Effector CD4-positive, alpha-beta T cell (primary cell): Measurements from ENCODE around the gene ATF4.
A peak's percentile ranks its signal among the peaks of the same experiment; 100 is the strongest.

Experiments used
- DNase-seq: peaks from one replicate; pipeline ENCODE4 v3.0.0-alpha.2; 2020
- total RNA-seq: gene quantifications from one replicate; lab custom pipeline; 2026; lab: John Stamatoyannopoulos, UW

ATF4 gene, protein sequence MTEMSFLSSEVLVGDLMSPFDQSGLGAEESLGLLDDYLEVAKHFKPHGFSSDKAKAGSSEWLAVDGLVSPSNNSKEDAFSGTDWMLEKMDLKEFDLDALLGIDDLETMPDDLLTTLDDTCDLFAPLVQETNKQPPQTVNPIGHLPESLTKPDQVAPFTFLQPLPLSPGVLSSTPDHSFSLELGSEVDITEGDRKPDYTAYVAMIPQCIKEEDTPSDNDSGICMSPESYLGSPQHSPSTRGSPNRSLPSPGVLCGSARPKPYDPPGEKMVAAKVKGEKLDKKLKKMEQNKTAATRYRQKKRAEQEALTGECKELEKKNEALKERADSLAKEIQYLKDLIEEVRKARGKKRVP
- total RNA-seq, result 589 reads per million, percentile 98 among the genes with 10 or more reads in this experiment

DNA sequence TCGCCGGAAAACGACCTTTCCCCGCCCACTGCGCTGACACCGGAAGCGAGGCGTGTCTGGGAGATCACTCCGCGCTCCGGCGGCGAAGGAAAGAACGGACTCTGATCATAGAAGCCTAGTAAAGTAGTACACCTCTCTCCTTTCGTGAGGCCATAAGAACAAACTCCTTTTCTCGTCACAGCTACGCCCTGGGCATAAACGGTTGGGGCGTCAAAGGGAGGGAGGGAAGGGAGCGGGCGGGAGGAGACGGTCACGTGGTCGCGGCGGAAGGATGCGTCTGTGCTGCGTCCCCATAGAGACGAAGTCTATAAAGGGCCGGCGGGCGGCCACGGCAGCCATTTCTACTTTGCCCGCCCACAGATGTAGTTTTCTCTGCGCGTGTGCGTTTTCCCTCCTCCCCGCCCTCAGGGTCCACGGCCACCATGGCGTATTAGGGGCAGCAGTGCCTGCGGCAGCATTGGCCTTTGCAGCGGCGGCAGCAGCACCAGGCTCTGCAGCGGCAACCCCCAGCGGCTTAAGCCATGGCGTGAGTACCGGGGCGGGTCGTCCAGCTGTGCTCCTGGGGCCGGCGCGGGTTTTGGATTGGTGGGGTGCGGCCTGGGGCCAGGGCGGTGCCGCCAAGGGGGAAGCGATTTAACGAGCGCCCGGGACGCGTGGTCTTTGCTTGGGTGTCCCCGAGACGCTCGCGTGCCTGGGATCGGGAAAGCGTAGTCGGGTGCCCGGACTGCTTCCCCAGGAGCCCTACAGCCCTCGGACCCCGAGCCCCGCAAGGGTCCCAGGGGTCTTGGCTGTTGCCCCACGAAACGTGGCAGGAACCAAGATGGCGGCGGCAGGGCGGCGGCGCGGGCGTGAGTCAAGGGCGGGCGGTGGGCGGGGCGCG, at the start of gene ATF4:
Gene ATF4 (plus strand): TSS at position 337 of the 880 bp plus-strand sequence. CDS start 884 bp downstream, outside the sequence.
- peak; percentile 95 for DNase-seq

DNA sequence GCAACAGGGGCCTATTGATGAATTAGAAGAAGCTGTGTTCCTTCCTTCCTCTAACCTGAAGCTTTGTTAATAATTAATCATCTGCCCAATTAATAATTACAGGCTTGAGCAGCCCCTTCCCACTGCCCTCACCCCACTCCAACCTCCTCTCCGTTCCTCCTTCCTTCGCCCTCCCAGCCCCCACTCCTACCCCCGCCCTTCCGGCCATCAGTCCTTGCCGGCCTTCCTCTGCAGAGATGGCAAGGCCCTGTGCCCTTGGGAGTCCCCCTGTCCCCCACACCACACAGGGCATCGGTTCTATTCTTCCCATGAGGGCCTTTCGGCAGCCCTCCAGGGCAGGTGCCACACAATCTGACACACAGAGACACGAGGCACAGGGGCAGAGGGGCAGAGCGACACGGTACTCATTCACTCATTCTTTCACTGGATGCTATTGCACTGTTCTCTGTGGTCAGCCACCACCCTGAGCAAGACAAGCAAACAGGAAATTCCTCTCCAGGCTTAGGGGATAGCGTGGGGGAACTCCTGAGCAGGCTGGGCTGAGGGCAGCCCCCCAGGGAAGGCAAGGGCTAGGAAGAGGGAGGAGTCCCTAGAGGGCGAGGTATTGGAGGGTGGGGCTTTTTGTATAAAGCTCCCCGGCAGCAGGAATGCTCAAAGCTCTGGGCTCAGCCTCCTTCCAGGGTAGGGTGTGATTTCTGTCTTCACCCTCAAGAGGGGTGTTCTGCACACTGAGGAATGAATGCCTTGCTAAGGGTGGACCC, 48.8 kb upstream of the ATF4 start:
- DNase-seq, result no peak

DNA sequence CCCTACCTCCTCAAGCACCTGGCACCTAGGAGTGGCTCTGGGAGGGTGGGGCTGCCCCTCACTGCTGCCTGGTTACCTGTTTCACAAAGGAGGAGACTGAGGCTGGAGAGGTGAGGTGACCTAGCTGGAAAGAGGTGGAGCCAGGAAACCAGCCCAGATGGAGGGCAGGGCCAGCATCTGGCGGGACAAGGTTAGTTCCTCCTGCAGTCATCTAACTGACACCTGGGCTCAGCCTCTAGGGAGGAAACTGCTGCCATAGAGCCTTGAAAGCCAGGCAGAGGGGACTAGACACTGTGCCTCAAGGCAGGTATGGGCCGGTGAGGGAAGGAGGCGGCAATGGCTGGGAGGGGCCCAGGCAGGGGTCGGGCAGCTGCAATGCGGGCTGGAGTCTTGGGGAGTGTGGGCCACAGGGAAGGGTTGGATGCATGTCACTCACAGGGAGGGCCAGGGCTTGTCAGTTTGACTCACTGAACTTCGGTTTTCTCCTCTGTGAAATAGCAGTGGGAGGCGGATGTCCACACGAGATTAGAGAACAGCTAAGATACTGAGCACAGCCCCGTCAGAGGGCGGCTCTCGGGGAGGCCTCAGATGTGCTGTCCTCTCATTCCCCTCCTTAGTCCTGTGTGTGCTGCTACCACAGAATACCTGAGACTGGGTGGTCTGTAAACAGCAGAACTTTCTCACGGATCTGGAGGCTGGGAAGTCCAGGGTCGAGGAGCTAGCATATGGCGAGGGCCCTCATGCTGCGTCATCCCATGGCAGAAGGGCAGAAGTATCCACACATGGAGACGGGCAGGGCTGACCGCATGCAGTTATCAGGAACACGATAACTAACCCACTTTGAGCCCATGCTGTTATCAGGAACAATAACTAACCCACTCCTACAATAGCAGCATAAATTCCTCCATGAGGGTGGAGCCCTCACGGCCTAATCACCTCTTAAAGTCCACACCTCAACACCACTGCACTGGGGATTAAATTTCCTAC, 47.5 kb upstream of the ATF4 start:
- DNase-seq, result no peak

DNA sequence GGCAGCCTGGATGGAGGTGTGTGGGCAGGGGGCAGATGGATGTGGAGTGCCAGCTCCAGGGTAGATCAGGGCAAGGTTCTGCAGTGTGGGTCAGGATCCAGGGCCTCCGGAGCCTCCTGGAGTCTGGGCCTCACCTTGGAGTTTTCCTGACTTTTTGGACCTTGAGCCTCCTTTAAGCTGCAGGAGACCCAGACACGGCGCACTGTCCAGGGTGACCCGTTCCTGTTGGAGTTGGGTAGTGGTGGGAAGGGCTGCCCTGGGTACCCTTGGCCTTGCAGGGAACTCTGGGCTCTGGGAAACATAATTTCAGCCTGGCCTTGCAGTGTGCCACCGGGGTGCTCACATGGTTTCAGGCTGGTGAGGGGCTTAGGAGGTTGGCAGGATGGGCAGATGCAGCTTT, 46.5 kb upstream of the ATF4 start:
- DNase-seq, result no peak

GRCh38 chr22:39474351-39475111, 45.8 kb upstream of the ATF4 start:
- DNase-seq, result no peak

GRCh38 chr22:39475337-39475736, 45.0 kb upstream of the ATF4 start:
- DNase-seq, result no peak

DNA sequence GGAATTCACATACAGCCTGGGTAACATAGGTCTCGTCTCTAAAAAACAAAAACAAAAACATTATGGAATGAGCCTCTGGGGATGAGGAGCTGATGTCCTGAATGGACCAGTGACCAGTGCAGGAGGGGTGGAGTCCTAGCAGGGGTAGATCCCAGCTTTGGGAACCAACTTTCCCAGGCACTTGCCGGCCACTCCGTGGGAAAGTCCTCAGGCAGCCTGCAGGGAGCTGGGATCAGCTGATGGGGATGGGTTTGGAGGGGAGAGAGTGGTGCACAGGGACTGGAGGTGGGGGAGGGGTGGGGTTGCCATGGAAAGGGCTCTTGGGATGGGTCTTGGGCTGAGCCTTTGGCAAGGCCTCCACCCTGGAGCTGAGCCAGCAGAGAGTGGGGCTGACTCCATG, 44.5 kb upstream of the ATF4 start:
- DNase-seq, result no peak

DNA sequence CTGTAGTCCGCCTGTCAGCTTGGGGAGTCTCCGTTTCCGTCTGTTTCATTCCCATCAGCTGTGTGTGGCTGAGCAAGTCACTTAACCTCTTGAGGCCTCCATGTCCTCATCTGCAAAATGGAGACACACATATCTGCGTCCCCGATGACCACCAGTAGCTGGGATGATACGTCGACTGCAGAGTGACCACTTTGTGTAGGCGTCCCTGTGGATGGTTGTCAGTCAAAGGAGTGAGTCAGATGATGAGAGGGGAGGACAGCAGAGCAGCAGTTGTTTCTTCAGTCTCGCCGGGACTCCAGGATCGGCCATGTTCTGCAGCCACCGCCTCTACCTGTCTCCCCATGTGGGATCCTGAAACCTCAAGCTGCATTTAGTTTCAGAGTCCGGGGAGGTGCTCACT, 43.7 kb upstream of the ATF4 start:
- DNase-seq, result no peak

- no peak for DNase-seq
These were observed 42.8 kb upstream of the ATF4 start for GRCh38 chr22:39477542-39477941.

DNA sequence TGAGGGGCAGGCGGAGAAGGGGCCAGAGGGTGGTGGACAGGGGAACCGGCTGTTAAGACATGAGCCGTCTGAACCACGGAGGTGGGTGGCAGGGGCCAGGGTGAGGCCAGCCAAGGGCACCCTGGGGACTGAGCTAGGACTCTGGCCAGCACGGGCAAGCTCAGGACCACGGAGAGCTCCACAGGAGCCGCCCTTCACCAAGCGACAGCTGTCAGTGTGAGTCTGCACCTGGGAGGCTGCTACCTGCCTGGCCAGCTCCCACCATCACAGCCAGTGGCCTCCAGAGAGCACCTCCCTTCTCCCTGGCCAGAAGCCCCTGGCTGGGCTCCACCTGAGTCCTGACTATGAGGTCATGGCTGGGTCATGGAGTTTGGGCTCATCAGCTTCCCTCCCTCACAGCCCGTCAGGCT, 41.9 kb upstream of the ATF4 start:
- DNase-seq, result no peak

GRCh38 chr22:39479254-39479653, 41.1 kb upstream of the ATF4 start:
- DNase-seq, result no peak

GRCh38 chr22:39480557-39480956, 39.8 kb upstream of the ATF4 start:
- DNase-seq, result no peak

- no peak for DNase-seq
These were observed 39.3 kb upstream of the ATF4 start for GRCh38 chr22:39481054-39481453.

GRCh38 chr22:39481595-39481994, 38.8 kb upstream of the ATF4 start:
- no peak for DNase-seq

DNA sequence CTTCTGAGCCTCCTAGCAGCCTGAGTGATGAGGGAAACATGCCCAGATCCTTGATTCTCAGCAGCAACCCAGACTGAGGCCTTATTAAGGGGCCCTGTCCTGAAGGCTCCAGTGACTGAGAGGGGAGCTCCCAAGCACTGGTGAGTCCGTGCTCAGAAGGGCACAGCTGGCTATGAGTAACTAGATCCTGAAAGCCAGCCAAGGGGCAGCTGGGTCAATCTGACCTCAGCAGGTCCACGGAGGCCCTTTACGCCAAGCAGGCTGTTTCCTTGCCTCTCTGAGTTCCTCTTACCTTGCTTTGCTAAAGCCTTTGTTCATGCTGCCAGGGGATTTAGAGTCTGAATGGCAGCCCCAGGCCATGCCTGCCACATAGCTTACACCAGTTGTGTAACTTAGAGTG, 37.6 kb upstream of the ATF4 start:
- no peak for DNase-seq

- no peak for DNase-seq
These were observed 33.2 kb upstream of the ATF4 start for GRCh38 chr22:39486951-39487825.

GRCh38 chr22:39487826-39488520, 32.4 kb upstream of the ATF4 start:
- no peak for DNase-seq

GRCh38 chr22:39488563-39489083, 31.7 kb upstream of the ATF4 start:
- no peak for DNase-seq
